Right forelimb (tissue), 1 donor: ENCODE results near the gene DGKZ.
A peak's percentile ranks its signal among the peaks of the same experiment; 100 is the strongest.
"Not testable (repeated sequence)": the region's sequence is repeated elsewhere in the genome, so short reads cannot be mapped to it uniquely, and the experiment has no call there.

Source experiments
- DNase-seq: peaks from one replicate; pipeline ENCODE4 v3.0.0-alpha.2; 2018

The DGKZ gene

GRCh38 chr11:46346886-46347636 lies at the start of gene DGKZ:
DGKZ (plus strand) TSS chr11:46347463; CDS start chr11:46347660, 197 bp downstream.
- peak; percentile 92 for DNase-seq

- DNase-seq: no peak
These were observed 48.4 kb upstream of the DGKZ start for GRCh38 chr11:46298699-46299433.

- DNase-seq: no peak
These were observed 47.8 kb upstream of the DGKZ start for GRCh38 chr11:46299451-46299961.

- no peak for DNase-seq
These were observed 47.0 kb upstream of the DGKZ start for GRCh38 chr11:46300270-46300669.

- no peak for DNase-seq
These were observed 44.4 kb upstream of the DGKZ start for GRCh38 chr11:46302866-46303265.

GRCh38 chr11:46304036-46304435 lies 43.2 kb upstream of the DGKZ start:
- not testable (repeated sequence) for DNase-seq

- no peak for DNase-seq
These were observed 42.6 kb upstream of the DGKZ start for GRCh38 chr11:46304605-46305179.

GRCh38 chr11:46305295-46305694 lies 42.0 kb upstream of the DGKZ start:
- no peak for DNase-seq

- DNase-seq: no peak
These were observed 40.9 kb upstream of the DGKZ start for GRCh38 chr11:46306296-46306853.

- DNase-seq: no peak
These were observed 39.9 kb upstream of the DGKZ start for GRCh38 chr11:46307369-46307768.

- no peak for DNase-seq
These were observed 39.4 kb upstream of the DGKZ start for GRCh38 chr11:46307785-46308341.

GRCh38 chr11:46308631-46309419 lies 38.4 kb upstream of the DGKZ start:
- DNase-seq: peak; percentile 85

GRCh38 chr11:46309814-46310259 lies 37.4 kb upstream of the DGKZ start:
- DNase-seq: no peak

GRCh38 chr11:46315033-46315738 lies 32.1 kb upstream of the DGKZ start:
- peak; percentile 77 for DNase-seq

GRCh38 chr11:46315783-46316563 lies 31.3 kb upstream of the DGKZ start:
- DNase-seq: no peak

- no peak for DNase-seq
These were observed 28.2 kb upstream of the DGKZ start for GRCh38 chr11:46319074-46319453.

- DNase-seq: no peak
These were observed 25.5 kb upstream of the DGKZ start for GRCh38 chr11:46321757-46322156.

GRCh38 chr11:46322759-46323158 lies 24.5 kb upstream of the DGKZ start:
- DNase-seq: no peak

- no peak for DNase-seq
These were observed 20.3 kb upstream of the DGKZ start for GRCh38 chr11:46326813-46327416.

GRCh38 chr11:46327829-46328228 lies 19.4 kb upstream of the DGKZ start:
- no peak for DNase-seq
